GM21367 (cell line): ENCODE data around the gene IGF2BP2.
"Not testable (repeated sequence)": the region's sequence is repeated elsewhere in the genome, so short reads cannot be mapped to it uniquely, and the experiment has no call there.

Experiments used
- ATAC-seq: cut with Tn5 transposase; IDR thresholded peaks from one replicate; pipeline ENCODE4 v1.9.1; 2021; ENCODE audit not compliant: unreplicated experiment

IGF2BP2 gene

GRCh38 chr3:185678027-185678426 lies 146.8 kb downstream of the IGF2BP2 start:
- no peak for ATAC-seq

GRCh38 chr3:185677146-185677829 lies 147.6 kb downstream of the IGF2BP2 start:
- no peak for ATAC-seq

GRCh38 chr3:185667574-185667973 lies 157.3 kb downstream of the IGF2BP2 start:
- no peak for ATAC-seq

- ATAC-seq, result no peak
These were observed 160.9 kb downstream of the IGF2BP2 start for GRCh38 chr3:185663929-185664328.

GRCh38 chr3:185661772-185662171 lies 163.1 kb downstream of the IGF2BP2 start:
- ATAC-seq, result no peak

- ATAC-seq, result not testable (repeated sequence)
These were observed 163.5 kb downstream of the IGF2BP2 start for GRCh38 chr3:185661296-185661695.

GRCh38 chr3:185659942-185660921 lies 164.6 kb downstream of the IGF2BP2 start:
- ATAC-seq, result no peak

GRCh38 chr3:185658943-185659342 lies 165.9 kb downstream of the IGF2BP2 start:
- no peak for ATAC-seq

GRCh38 chr3:185658504-185658912 lies 166.3 kb downstream of the IGF2BP2 start:
- ATAC-seq, result no peak

- ATAC-seq, result no peak
These were observed 166.9 kb downstream of the IGF2BP2 start for GRCh38 chr3:185657691-185658503.

- no peak for ATAC-seq
These were observed 167.6 kb downstream of the IGF2BP2 start for GRCh38 chr3:185657211-185657610.

- no peak for ATAC-seq
These were observed 168.5 kb downstream of the IGF2BP2 start for GRCh38 chr3:185656321-185656840.

- no peak for ATAC-seq
These were observed 169.2 kb downstream of the IGF2BP2 start for GRCh38 chr3:185655426-185656320.

- no peak for ATAC-seq
These were observed 170.1 kb downstream of the IGF2BP2 start for GRCh38 chr3:185654758-185655145.

GRCh38 chr3:185653949-185654757 lies 170.7 kb downstream of the IGF2BP2 start:
- ATAC-seq, result no peak

GRCh38 chr3:185651971-185652370 lies 172.9 kb downstream of the IGF2BP2 start:
- no peak for ATAC-seq

GRCh38 chr3:185649414-185649813 lies 175.4 kb downstream of the IGF2BP2 start:
- ATAC-seq, result no peak

- no peak for ATAC-seq
These were observed 176.4 kb downstream of the IGF2BP2 start for GRCh38 chr3:185648396-185648795.

- ATAC-seq, result no peak
These were observed 177.0 kb downstream of the IGF2BP2 start for GRCh38 chr3:185647880-185648210.
